Measurements from ENCODE around the gene NBPF3.

DNA sequence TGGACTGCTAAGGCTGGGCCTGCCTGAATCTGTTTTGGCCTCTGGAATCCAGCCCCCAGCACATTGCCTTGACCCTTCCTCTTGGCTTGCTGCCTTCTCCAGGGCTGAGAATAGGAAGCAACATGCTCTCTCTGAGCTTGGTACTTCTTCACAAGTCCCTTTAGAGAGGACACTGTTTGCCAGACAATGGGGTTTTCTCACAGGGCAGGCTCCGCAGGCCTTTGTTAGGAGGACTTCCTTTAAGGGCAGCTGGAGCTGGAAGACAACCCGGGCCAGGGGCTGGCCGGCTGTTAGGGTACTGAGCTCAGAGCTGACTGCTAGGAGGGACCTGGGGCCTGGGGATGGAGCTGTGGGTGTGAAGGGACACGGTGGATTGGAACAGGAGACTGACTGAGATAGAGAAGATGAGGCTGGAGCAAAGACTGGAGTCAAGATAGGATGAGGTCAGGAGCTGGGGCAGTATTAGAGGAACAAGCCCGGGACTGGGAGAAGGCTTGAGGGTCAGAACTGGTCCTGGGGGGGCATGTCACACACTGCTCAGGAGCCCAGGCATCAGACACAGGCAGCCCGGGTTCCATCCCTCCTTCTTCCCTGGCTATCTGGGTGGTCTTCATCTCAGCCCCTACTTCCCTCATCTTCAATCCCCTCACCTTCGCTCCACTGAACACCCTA lies 63.9 kb downstream of the NBPF3 start:
- TF ChIP-seq CTCF (IDR thresholded peaks at IDR 0.05; ENCODE audit: borderline replicate concordance, extremely low read depth, low read length, poor library complexity, severe bottlenecking): no peak
- no peak for TF ChIP-seq EZH2 (IDR thresholded peaks at IDR 0.05; ENCODE audit: borderline replicate concordance, low read depth, low read length, severe bottlenecking)
